Right atrium auricular region (tissue), 2 donors: ENCODE results near the gene CRYBA1. TPM values are rescaled to one million over a fixed set of nuclear protein-coding genes. Genes with fewer than 3 reads are reported as not detected.

Source experiments
- DNase-seq: peaks from one replicate; pipeline ENCODE4 v3.0.0-alpha.2; 2019; ENCODE audit warnings: low spot score
- H3K27ac ChIP-seq, 2 donors: fragments of 200-600 bp; sonication (generic); 1 replicate in 1 of 2; 2 replicates in 1 of 2; pipeline ENCODE4 v1.5.1; 2016 to 2019
- H3K27me3 ChIP-seq, 2 donors: fragments of 200-600 bp; sonication (generic); one replicate each; pipeline versions ENCODE4 v1.5.1 to v1.6.0; 2017 to 2019
- H3K36me3 ChIP-seq: fragments of 200-600 bp; sonication (generic); one replicate; pipeline ENCODE4 v1.5.1; 2016
- H3K4me1 ChIP-seq, 2 donors: fragments of 200-600 bp; sonication (generic); one replicate each; pipeline versions ENCODE4 v1.5.1 to v1.6.0; 2017 to 2019
- H3K4me3 ChIP-seq, 2 donors: fragments of 200-600 bp; sonication (generic); 1 replicate in 1 of 2; 2 replicates in 1 of 2; pipeline ENCODE4 v1.5.1; 2017 to 2019; ENCODE audit warnings: mild to moderate bottlenecking in 1 of 2, moderate library complexity in 1 of 2
- H3K9me3 ChIP-seq, 2 donors: fragments of 200-600 bp; sonication (generic); one replicate each; pipeline ENCODE4 v1.5.1; 2019
- total RNA-seq, 2 donors: library from RNA; depleted of rRNA; stranded (reverse); fragments of >200 nt; gene quantifications; one replicate each; pipeline ENCODE4 v1.1.0, GENCODE V29; 2016
- TF ChIP-seq, protein P1 (sequence below), 2 donors: fragments of 200-600 bp; sonication (generic); IDR thresholded peaks; one replicate each; pipeline ENCODE4 v1.5.1; 2019; ENCODE audit warnings: antibody characterized with exemption in 2 of 2

The CRYBA1 gene
- total RNA-seq, 2 donors from 2014 or later = not detected

DNA sequence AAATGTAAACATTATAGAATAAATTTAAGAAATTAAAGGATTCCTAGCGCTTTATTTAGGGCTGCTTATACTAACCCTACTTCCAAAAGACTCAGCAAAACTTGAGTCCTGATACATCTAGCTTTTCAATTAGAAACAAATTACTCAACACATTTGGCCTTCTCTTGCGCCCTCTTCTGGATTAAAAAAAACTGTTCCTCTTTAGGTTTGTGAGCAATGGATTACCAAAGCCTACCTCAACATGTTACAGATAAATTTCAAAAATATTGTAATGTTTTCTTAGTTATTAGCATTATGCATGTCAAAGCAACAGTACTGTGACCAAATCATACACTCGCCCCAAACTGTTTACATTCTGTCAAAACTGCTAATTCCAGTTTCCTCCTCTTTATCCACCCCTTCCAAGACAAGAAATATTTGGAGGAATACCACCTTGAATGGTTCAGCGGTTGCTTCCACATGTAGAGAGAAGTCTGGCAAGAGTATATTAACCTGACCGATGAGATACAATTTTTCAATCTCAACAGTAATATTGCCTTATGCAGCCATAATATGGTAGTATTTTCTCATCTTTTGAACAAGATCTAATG, 44.6 kb downstream of the CRYBA1 start:
- Histone ChIP-seq H3K9me3 (no peaks in the 10 kb centered on the region), H3K4me3 (peak overlapping the region; percentile 93 to 95), H3K27me3 (no peaks in the 10 kb centered on the region), H3K27ac (peak overlapping the region; percentile 99 to 100), H3K4me1 (peaks cover 0 to 58% of the 10 kb centered on the region in 2 donors), H3K36me3 (peaks cover 29% of the 10 kb centered on the region)
- DNase-seq = no peak
- TF ChIP-seq, protein P1, sequence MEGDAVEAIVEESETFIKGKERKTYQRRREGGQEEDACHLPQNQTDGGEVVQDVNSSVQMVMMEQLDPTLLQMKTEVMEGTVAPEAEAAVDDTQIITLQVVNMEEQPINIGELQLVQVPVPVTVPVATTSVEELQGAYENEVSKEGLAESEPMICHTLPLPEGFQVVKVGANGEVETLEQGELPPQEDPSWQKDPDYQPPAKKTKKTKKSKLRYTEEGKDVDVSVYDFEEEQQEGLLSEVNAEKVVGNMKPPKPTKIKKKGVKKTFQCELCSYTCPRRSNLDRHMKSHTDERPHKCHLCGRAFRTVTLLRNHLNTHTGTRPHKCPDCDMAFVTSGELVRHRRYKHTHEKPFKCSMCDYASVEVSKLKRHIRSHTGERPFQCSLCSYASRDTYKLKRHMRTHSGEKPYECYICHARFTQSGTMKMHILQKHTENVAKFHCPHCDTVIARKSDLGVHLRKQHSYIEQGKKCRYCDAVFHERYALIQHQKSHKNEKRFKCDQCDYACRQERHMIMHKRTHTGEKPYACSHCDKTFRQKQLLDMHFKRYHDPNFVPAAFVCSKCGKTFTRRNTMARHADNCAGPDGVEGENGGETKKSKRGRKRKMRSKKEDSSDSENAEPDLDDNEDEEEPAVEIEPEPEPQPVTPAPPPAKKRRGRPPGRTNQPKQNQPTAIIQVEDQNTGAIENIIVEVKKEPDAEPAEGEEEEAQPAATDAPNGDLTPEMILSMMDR (IDR thresholded peaks at IDR 0.05) = peak; percentile 20 to 79

DNA sequence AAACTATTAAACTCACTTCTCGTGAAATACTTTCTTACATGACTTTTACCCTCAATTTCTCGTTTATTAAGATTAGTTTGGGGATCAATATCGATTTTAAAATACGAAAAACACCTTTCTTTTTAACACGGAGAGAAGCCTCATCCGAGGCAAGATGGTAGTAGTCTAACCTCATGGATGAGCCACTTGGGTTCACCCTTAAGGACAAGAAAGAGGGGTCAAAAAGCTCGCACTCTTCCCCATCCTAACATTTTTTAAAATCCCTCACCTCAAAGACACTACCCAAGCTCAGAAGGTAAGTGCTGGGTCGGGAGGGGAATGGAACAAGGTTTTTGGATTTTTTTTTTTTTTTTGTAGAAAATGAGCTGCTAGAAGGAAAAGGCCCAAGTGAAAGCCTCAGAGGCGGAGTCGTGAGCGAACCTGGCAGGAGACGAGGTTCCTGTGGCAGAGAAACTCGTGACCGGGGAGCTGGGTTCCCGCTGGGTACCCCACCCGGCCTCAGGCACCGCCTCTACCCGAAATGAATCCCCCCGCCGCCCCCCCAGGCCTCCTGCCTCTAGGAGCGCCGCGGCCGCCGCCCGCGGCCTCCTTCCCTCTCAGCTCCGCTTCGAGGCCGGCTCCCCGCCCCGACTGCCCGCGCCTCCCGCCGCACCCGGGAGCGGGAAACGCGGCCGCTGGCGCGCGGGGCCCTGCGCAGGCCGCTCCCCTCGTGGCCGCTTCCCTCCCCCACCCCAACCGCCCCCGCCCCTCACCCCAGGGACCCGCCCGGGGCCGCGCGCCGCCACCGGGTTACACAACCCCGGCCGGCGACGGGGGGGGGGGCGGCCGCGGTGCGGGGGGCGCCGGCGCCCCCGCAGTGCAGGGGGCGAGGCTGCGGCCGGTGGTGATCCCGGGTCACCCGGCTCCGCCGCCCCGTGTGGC, 45.7 kb downstream of the CRYBA1 start:
- H3K27ac ChIP-seq = peak overlapping the region; percentile 99 to 100
- TF ChIP-seq, protein P1 (IDR thresholded peaks at IDR 0.05) = no peak
- no peaks in the 10 kb centered on the region for H3K9me3 ChIP-seq
- no peaks in the 10 kb centered on the region for H3K27me3 ChIP-seq
- H3K36me3 ChIP-seq = peaks cover 18% of the 10 kb centered on the region
- peaks cover 0 to 48% of the 10 kb centered on the region in 2 donors for H3K4me1 ChIP-seq
- H3K4me3 ChIP-seq = peak overlapping the region; percentile 93 to 95
- DNase-seq = peak; percentile 75

DNA sequence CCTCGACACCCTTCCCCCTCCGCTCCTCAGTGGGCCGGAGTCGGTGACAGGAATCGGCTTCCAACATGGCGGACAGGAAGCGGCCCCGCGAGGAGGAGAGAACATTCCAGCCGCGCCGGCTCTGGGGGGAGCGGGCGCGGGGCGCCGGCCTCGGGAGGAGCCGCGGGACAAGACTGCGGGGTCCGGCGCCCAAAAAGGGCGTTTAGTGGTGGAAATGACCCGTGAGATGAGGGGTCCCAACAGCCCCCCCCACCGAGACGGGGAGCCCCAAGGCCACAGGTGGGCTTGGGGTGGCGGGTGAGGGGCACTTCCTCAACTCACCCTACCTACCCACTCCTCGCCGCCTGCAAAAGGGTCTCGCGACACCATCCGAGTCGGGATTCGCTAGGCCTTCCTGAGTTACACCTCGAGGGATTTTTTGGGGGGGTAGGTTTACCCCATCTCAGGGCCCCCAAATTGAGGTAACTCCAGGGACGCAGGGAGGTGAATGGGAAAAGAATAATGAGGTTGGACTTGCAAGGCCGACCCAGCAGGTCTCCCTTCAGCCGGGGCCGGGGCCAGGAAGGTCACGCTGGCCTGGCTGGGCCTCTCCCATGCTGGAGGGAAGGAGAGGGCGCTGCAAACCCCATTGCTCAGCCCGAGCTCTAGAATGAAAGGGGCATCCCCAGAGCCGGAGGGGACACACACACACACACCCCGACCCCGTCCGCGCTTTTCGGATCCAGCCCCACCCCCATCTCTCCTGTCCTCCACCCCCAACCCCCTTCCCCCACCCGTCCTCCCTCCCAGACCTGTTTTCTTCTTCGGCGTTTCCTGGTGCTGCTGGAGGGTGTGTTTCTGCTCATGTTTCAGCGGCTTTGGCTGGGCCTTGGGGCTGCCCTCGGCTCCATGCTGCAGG, 46.6 kb downstream of the CRYBA1 start:
- H3K36me3 ChIP-seq = peaks cover 16% of the 10 kb centered on the region
- H3K9me3 ChIP-seq = no peaks in the 10 kb centered on the region
- H3K27me3 ChIP-seq = no peaks in the 10 kb centered on the region
- peaks cover 0 to 39% of the 10 kb centered on the region in 2 donors for H3K4me1 ChIP-seq
- DNase-seq = peak; percentile 65
- H3K4me3 ChIP-seq = peak overlapping the region; percentile 93 to 95
- peak overlapping the region; percentile 99 to 100 for H3K27ac ChIP-seq
- TF ChIP-seq, protein P1 (IDR thresholded peaks at IDR 0.05) = no peak

DNA sequence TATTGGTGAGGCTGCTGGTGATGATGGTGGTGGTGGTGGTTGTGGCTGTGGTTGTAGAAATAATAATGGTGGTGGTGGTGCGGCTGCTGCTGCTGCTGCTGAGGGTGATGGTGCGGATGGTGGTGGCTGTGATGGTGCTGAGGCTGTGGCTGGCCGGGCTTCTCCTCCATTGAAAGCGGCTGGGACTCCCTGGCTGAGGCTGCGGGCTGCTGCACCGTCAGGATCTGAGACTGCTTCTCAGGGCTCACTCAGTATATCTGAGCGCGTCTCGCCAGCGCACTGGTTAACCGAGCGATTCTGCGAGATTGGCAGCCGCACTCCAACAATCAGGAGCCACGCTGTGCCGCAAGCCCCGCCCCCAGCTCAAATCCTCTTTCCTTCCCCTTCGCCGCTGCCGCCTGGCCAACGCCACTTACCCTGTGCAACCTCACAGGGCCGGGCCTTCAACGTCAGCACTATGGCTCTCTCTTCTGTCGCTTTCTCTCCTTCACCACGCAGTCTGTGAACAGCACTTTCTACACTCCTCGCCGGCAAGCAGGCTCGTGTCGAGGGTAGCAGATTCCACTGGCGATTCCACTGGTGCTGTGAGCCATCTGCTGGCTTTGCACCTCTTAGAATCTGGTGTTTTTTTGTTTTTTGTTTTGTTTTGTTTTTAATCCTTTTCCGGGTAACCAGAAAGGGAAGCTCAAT, 47.4 kb downstream of the CRYBA1 start, which contains the start of gene NUFIP2:
NUFIP2 (minus strand) TSS at position 259 of the 690 bp plus-strand sequence; CDS start at position 170, 89 bp downstream.
- peaks cover 16% of the 10 kb centered on the region for H3K36me3 ChIP-seq
- peak within 1 kb of the TSS; percentile 93 to 95 for H3K4me3 ChIP-seq
- TF ChIP-seq, protein P1 (IDR thresholded peaks at IDR 0.05) = peak in 1 of 2 donors; percentile 46
- no peaks in the 10 kb centered on the region for H3K9me3 ChIP-seq
- peak within 1 kb of the TSS; percentile 99 to 100 for H3K27ac ChIP-seq
- peak; percentile 99 for DNase-seq
- H3K4me1 ChIP-seq = peaks cover 0 to 31% of the 10 kb centered on the region in 2 donors
- H3K27me3 ChIP-seq = no peaks in the 10 kb centered on the region

DNA sequence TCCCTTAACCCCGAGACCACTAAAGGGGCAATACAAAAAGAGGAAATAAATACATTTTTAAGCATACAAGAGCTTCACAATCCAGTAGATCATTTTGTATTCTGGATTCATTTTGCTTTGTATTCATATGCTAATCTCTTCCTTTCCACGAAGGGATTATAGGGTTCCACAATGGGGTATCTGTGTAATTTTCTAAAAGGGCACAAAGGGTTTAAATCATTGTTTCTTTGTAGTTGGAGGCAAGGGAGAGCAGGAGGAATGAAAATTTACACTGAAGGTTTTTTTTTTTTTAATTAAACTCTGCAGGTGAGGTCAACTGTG, 47.9 kb downstream of the CRYBA1 start:
- DNase-seq = no peak
- H3K4me1 ChIP-seq = peaks cover 0 to 26% of the 10 kb centered on the region in 2 donors
- TF ChIP-seq, protein P1 (IDR thresholded peaks at IDR 0.05) = no peak
- H3K9me3 ChIP-seq = no peaks in the 10 kb centered on the region
- peak overlapping the region; percentile 40 to 93 for H3K4me3 ChIP-seq
- peak overlapping the region; percentile 99 to 100 for H3K27ac ChIP-seq
- H3K36me3 ChIP-seq = peaks cover 15% of the 10 kb centered on the region
- no peaks in the 10 kb centered on the region for H3K27me3 ChIP-seq
